ENCODE measurements around the gene FBN3.
"Not testable (repeated sequence)": the region's sequence is repeated elsewhere in the genome, so short reads cannot be mapped to it uniquely, and the experiment has no call there.

FBN3 gene

DNA sequence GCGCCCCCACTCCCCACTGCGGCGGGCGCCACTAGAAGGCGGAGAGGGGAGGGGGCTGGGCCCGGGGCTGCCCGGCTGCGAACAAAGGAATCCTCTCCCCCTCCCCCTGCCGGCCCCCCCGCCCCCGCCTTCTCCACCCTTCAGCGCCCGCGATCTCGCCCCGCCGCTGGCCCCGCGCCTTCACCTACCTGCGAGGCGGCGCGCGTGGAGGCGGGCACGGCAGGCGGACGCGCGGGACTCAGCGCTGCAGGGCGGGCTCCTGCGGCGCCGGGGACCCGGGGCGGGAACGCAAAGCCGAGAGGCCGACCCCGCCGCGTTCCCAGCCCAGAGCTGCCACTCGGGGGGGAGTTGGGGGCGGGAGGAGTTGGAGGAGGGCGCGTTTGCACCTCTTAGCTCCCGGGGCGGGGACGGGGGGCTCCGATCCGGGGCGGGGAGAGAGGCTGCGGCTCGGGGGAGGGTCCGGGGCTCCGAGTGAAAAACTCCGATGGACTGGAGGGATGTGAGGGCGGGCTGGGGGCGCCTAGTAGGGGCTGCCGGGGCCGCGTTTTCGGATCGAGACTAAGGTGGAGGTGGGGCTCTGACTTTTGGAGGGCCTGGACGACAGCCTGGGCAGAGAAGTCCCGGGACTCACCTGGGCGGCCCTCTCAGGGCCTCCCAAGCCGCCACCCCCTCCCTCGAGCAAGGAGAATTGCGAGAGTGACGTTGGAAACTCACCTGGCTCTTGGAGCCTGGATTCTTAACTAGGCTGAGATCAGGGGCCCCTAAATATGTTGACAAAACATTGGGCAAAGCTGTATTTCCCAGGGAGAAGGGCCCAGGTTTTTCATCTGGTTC is at the start of gene FBN3:
Gene FBN3, minus strand, starts transcription at position 332 of the 834 bp plus-strand sequence. CDS start 2,112 bp downstream, outside the sequence.
- no peak for DNase-seq

DNA sequence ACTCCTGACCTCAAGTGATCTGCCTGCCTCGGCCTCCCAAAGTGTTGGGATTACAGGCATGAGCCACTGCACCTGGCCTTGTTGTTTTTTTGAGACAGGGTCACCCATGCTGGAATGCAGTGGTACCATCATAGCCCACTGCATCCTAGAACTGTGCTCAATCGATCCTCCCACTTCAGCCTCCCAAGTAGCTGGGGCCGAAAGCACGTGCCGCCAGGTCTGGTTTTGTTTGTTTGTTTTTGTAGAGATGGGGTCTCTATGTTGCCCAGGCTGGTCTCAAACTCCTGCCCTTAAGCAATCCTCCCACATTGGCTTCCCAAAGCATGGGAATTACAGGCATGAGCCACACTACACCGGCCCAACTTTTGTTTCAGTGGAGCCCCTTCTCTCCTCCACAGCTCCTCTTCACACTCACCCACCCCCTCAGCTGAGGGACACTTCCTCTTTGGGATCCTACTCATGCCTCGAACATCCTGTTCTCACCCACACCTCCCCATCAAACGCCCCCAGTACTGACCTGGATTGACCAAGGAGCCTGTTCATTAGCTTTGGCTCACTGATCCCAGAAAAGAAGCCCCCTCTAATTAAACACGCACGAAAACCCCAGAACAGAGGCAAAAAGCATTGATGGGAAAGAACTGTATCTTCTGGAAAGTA is 47.0 kb upstream of the FBN3 start:
- DNase-seq, result peak; percentile 54

DNA sequence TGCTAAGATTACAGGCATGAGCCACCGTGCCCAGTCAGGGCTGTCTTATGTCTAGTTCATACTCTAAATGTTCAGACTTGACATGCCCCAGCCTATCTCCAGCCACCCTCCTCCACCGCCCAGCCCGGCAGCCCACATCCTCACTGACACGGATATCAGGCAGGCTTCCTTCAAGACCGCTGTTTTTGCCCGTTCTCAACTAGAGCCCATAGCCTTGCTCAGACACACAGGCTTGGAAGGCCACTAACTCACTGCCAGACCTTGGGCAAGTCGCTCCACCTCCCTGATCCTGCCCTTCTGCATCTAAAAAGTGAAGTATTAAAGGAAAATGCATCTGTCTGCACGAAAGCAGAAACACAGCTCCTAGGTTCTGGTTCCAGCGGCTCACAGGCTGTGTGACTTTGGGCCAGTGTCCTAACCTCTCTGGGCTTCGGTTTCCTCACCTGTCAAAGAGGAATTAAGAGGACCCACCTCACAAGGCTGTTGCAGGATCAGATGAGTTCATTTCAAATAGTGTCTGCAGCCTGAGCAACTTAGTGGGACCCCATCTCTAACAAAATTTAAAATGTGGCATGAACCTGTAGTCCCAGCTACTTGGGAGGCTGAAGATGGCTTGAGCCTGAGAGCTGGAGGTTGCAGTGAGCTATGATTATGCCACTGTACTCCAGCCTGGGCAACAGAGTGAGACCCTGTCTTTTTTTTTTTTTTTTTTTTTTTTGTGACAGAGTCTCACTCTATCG is 45.3 kb upstream of the FBN3 start:
- peak; percentile 53 for DNase-seq

DNA sequence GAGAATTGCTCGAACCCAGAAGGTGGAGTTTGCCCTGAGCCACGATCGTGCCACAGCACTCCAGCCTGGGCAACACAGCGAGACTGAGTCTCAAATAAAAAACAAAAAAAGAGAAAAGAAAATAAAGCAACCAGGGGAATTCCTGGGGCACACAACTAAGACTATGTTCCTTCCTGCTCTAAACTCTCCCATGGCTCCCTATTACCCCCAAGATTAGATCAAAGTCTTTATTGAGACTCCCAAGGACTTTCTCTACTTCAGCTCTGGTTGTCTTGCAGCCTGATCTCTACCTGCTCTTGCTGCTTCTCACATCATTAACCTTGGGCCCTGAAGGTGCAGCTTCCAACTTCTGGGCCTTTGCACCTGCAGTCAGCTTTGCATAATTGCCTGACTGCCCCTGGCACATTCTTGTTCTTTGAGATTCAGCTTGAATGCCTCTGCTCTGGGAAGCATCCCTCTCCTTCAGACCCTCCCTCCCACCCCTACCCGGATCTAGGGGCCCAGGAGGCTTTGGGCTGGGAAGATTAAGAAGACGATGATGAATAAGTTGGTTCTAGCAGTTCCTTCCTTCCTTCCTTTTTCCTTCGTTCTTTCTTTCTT is 42.9 kb upstream of the FBN3 start:
- no peak for DNase-seq

DNA sequence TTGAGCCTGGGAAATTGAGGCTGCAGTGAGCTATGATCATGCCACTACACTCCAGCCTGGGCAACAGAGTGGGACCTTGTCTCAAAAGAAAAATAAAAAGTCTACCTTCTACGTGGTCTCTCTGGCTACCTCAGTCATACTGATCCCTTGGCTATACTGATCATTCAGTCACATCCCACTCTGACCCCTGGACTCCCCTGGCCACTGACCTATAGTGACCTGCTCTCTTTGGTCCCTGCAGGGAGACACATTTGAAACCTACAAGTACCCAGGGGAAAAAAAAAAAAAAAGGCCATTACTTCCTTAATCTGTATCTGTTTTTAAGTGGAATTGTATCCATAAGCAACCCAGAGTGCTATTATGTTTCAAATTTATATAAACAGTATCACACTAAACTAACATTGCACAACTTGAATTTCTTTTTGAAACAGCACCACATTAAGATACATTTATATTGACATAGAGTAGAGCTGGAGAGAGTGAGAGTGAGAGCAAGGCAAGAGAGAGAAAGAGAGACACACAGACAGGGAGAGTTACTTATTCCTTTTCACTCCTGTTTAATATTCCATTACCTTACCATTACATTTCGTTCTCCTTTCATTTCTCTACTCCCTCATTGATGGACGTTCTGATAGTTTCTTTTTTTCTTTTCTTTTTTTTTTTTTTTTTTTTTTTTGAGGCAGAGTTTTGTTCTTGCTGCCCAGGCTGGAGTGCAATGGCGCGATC is 36.1 kb upstream of the FBN3 start:
- DNase-seq, result no peak

DNA sequence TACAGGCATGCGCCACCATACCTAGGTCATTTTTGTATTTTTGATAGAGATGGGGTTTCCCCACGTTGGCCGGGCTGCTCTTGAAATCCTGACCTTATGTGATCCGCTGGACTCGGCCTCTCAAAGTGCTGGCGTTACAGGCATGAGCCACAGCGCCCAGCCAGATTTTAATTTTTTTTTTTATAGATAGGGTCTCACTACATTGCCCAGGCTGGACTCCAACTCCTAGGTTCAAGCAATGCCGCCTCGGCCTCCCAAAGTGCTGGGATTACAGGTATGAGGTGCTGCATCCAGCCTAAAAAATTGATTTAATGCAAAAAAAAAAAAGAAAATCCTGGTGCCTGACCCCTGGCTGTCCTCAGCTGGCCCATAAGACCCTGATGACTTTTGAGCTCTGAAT is 34.9 kb upstream of the FBN3 start:
- DNase-seq, result no peak

DNA sequence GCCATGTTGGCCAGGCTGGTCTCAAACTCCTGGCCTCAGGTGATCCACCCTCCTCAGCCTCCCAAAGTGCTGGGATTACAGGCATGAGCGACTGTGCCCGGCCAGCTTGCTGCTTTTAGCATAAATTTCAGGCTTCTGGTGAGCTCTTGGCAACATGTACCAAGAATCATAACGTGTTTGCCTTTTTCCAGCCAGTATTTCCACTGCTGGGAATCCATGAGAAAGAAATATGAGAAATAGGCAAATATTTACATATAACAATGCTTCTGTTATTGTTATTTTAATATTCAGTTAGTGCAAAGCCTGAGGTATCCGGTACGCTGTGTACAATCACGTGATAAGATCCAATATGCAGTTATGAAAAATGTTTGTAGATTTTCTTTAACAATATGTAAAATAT is 30.6 kb upstream of the FBN3 start:
- DNase-seq, result no peak

DNA sequence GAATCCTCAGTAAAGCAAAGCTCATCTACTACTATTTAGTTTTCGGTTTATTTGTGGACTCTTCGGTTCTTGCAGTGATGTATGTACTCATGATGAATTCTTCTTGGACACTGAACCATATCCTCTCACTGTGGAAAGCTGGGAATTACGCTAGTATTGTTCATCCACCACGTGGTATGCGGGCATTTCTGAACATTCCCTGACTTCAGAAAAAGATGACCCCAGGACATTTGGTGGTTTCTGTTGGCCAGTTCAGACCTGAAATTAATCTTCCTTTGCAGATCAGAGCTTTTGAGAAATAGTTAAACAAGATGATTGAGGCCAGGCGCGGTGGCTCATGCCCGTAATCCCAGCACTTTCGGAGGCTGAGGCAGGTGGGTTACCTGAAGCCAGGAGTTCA is 25.3 kb upstream of the FBN3 start:
- DNase-seq, result no peak

DNA sequence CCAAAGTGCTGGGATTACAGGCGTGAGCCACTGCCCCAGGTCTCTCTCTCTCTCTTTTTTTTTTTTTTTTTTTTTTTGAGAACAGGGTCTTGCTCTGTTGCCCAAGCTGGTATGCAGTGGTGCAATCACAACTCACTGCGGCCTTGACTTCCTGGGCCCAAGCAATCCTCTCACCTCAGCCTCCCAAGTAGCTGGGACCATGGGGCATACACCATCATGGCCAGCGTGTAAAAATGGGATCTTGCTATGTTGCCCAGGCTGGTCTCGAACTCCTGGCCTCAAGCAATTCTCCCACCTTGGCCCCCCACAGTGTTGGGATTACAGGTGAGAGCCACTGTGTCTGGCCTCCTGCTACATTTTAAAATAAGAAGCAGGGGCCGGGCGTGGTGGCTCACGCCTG is 19.1 kb upstream of the FBN3 start:
- no peak for DNase-seq

DNA sequence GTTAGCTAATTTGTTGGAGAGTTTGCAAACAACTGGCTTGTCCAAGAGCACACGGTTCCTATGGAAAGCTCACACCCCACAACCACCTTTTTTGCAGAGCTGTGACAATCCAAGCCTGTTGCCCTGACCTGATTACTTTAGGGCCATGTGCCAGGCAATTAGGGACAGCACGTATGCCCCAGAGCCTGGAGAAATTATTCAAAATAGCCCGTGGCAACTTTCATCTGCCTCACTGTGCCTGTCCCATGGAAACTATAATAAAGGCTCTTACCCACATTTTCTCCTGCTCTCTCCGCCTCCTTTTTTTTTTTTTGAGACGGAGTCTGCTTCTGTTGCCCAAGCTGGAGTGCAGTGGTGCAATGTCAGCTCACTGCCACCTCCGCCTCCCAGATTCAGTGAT is 18.6 kb upstream of the FBN3 start:
- no peak for DNase-seq

DNA sequence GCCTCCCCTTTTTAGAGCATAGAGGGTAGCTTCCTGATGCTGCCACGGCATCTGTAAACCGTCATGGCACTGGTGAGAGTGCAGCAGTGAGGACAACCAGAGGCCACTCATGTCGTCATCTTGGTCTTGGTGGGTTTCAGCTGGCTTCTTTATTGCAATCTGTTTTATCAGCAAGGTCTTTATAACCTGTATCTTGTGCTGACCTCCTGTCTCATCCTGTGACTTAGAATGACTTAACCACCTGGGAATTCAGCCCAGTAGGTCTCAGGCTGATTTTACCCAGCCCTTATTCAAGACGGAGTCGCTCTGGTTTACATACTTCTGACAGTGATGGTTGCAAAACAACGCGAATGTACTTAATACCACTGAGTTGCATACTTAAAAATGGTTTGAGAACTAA is 14.4 kb upstream of the FBN3 start:
- DNase-seq, result no peak

DNA sequence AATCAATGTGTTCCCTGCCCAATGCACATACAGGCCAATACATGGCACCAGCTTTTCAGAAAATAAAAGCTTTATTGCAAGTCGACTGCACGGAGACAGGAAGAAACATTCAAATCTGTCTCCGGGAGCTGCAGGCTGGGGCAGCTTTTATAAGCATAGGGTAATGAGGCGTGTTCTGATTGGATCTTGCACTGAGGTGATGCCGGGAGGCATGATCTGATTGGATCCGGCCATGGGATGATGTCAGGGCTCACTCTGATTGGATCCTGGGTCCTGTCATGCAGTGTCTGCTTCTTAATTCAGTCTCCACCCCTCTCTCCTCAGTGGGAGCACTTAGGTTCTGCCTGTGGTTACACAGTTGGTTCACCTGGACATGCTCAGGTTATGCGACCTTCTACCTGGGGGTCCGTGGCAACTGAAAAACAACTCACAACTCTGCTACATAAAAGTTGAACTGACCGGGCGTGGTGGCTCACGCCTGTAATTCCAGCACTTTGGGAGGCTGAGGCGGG is 11.8 kb upstream of the FBN3 start:
- peak; percentile 29 for DNase-seq

DNA sequence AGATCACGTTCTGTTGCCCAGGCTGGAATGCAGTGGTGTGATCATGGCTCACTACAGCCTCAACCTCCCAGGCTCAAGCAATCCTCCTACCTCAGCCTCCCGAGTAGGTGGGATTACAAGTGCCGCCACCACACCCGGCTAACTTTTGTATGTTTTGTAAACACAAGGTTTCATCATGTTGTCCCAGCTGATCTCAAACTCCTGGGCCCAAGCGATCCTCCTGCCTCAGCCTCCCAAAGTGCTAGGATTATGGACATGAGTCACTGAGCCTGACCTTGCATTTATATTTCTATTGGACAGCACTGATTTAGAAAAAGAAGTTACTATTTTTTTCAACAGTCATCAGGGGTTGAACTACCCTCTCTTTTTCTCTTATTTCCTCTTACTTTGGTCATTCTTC is 9.9 kb upstream of the FBN3 start:
- not testable (repeated sequence) for DNase-seq

DNA sequence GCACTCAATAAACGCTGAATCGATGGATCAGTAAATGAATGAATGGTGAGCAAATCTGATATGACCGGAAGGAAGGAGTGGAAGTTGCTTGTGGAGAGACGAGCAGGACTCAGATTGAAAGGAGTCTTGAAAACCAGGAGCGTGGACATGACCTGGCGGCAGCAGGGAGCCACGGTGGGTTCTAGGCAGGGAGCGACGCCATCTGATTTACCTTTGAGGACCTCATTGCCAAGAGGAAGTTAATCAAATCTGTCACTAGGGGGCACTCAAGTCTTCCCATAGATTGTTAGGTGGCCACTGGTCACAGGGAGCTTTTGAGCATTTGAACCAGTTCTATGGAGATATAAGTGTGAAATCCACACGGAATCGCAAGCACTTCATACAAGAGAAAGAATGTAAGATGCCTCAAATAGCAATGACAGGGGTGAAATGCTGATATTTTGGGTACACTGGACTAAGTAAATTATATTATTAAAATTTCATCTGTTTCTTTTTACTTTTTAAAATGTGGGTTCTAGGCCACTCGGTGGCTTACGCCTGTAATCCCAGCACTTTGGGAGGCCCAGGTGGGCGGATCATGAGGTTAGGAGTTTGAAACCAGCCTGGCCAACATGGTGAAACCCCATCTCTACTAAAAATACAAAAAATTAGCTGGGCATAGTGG is 9.2 kb upstream of the FBN3 start:
- DNase-seq, result peak; percentile 81

DNA sequence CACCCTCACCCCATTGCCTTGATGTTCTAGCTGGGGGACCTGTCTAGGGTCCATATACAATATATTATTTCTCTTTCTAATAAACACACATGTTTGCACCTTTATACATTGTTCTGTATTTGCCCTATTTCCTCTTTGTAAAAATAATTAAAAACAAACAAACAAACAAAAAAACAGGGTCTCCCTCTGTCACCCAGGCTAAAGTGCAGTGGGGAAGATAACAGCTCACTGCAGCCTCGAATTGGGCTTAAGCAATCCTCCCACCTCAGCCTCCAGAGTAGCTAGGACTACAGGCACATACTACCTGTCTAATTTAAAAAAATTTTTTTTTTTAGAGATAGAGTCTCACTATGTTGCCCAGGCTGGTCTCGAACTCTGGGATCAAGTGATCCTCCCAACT is 5.9 kb upstream of the FBN3 start:
- no peak for DNase-seq

DNA sequence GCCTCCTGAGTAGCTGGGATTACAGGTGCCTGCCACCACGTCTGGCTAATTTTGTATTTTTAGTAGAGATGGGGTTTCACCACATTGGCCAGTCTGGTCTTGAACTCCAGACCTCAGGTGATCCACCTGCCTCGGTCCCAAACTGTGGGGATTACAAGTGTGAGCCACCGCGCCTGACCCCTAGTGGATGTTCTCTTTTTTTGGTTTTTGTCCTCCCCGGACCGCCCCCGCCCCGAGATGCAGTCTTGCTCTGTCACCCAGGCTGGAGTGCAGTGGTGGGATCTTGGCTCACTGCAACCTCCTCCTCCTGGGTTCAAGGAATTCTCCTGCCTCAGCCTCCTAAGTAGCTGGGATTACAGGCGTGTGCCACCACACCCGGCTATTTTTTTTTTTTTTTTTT is 4.6 kb upstream of the FBN3 start:
- not testable (repeated sequence) for DNase-seq

DNA sequence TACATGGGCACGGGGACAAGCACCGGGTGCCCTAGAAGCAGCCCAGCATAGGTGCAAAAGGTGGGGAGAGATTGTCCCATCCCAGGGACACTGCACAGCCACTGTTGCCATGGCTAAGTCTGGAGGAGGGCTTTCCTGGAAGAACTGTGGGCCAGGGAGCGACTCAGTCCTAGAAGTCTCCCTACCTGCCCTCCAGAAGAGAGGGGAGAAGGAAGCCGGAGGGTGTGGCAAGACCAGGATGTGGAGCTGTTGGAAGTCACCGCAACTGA is 2.3 kb upstream of the FBN3 start:
- DNase-seq, result no peak

DNA sequence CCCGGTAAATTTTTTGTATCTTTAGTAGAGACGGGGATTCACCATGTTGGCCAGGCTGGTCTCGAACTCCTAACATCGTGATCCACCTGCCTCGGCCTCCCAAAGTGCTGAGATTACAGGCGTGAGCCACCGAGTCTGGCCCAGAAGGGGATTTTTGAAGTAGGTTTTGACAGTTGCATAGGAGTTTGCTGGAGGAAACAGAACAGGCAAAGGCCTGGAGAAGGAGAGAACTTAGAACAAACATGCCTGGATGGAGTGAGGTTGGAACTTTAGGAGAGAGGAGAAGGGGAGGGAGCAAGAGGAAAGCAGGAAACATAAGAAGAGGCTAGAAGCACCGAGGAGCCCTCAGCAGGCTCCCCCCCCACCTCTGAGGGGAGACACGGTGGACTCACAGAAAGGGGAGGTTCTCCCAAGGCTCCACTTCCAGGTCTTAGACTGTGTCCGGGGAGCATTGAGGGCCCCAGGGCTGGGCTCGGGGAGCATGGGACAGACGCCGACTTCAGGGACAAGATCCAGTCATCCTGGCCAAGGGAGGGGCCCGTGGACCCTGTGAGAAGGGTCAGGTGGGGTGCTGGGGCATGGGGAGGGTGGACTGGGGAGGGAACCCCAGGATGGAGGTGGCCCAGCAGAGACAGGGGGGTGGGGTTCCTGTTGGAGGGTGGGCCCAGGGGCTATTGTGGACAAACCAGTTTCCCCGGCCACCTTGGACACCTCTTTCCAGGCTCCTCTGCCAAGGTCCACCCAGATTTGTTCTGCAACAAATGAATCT is 1.8 kb upstream of the FBN3 start:
- no peak for DNase-seq

DNA sequence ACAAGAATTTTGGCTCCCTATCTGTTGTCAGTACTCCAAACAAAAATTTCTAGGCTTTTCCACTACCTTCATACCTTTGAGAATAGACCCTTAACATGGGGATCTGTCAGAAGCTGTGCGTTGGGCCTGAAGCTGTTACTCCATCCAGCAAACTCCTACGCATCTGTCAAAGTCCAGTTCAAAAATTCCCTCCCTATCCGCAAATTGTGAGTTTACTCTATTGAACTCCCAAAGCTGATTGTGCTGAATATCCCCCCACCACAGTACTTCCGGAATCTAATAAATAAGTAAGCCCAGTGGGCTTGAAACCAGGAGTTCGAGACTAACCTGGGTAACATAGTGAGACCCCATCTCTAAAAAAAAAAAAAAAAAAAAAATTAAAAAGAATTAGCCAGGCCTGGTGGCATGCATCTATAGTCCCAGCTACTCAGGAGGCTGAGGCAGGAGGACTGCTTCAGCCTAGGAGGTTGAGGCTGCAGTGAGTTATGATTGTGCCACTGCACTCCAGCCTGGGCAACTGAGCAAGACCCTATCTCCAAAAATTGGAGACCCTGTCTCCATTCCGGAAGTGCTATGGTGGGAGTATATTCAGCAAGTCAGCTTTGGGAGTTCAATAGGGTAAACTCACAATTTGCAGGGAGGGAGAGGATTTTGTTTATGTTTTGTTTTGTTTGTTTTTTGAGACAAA is 930 bp upstream of the FBN3 start:
- no peak for DNase-seq

DNA sequence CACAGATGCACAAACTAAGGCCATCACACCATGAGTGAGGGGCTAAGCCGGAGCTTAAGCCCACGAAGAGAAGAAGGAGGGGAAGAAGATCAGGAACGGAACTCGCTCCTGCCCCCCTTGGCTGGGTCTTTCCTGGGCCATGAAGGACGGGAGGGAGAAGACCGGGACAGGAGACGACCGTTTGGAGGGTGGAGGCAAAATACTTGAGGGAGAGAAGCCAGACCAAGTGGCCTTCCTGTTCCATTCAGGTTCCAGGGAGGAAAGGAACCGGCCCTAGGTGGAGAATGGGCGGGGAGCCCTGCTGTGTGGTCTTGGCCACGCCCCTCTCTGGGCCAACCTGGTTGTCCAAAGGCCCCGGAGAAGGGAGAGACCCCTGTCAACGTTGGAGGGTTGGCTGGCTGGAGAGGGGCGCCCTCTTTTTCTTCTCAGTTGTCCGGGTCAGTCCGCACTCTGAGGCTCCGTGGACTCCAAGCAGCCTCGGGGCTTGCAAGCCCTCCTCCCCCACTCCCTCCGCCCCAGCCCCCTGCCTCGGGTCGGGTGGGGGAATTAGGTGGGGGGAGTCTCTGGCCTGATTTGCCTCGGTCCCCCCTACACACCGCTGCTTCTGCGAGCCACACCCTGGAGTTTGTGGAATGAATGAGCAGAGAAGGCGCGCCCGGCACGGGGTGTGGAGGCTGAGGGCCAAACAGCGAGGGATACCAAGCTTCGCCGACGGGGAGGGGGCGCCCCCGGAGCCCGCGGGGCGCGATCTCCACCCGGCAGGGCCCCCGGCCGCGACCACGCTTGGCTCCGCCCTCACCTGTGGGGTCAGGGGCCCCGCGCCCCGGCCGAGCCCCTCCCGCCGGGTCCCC is 757 bp downstream of the FBN3 start:
- DNase-seq, result no peak
